SK-N-MC (cell line): ENCODE measurements around the gene CPNE8.

Source experiments
- DNase-seq: peaks from one replicate; pipeline ENCODE4 v3.0.0-alpha.2; 2011; ENCODE audit warnings: low read depth, low spot score
- H3K27ac ChIP-seq: fragments of 200-600 bp; sonication (generic); 2 replicates; pipeline ENCODE4 v1.5.1; 2016; ENCODE audit warnings: mixed run types
- H3K36me3 ChIP-seq: fragments of 200-600 bp; sonication (generic); 2 replicates; pipeline ENCODE4 v1.6.1; 2017; ENCODE audit warnings: antibody characterized with exemption, low read length, mixed read lengths; ENCODE audit not compliant: insufficient read depth
- H3K4me3 ChIP-seq: fragments of 200-600 bp; sonication (generic); 2 replicates; pipeline ENCODE4 v1.5.1; 2016
- H3K9ac ChIP-seq: fragments of 200-600 bp; sonication (generic); 2 replicates; pipeline ENCODE4 v1.8.0; 2017; ENCODE audit warnings: mixed run types, mixed read lengths; ENCODE audit not compliant: insufficient read length
- H3K9me3 ChIP-seq: fragments of 200-600 bp; sonication (generic); 2 replicates; pipeline ENCODE4 v1.6.1; 2017; ENCODE audit warnings: low read depth, mild to moderate bottlenecking, antibody characterized with exemption, low read length, moderate library complexity, mixed read lengths
- EZH2 ChIP-seq: fragments of 200-600 bp; sonication (generic); IDR thresholded peaks from one replicate; pipeline ENCODE4 v1.6.1; 2017; ENCODE audit warnings: antibody characterized with exemption
- FOXP2 ChIP-seq: optimal IDR thresholded peaks from 2 replicates; pipeline ENCODE3; 2011; ENCODE audit warnings: mild to moderate bottlenecking, moderate library complexity; ENCODE audit not compliant: insufficient read depth; ENCODE audit errors: extremely low read length, control extremely low read depth
- POLR2AphosphoS5 ChIP-seq: IDR thresholded peaks from 2 replicates; pipeline ENCODE4 v1.6.1; 2012; ENCODE audit warnings: mild to moderate bottlenecking, low read depth, low read length, borderline replicate concordance

CPNE8 gene

GRCh38 chr12:38875586-38876228, 29.7 kb downstream of the CPNE8 start:
- no peak for DNase-seq
- H3K4me3 ChIP-seq, result no peak overlapping the region
- TF ChIP-seq FOXP2, result no peak
- no peak for TF ChIP-seq POLR2AphosphoS5
- no peak for TF ChIP-seq EZH2
- no peaks in the 10 kb centered on the region for H3K36me3 ChIP-seq
- no peaks in the 10 kb centered on the region for H3K9me3 ChIP-seq
- no peak overlapping the region for H3K27ac ChIP-seq
- no peak overlapping the region for H3K9ac ChIP-seq

- no peak overlapping the region for H3K27ac ChIP-seq
- no peak overlapping the region for H3K9ac ChIP-seq
- no peaks in the 10 kb centered on the region for H3K9me3 ChIP-seq
- no peak for TF ChIP-seq POLR2AphosphoS5
- TF ChIP-seq EZH2, result no peak
- TF ChIP-seq FOXP2, result no peak
- no peak overlapping the region for H3K4me3 ChIP-seq
- no peak for DNase-seq
- no peaks in the 10 kb centered on the region for H3K36me3 ChIP-seq
Measured at GRCh38 chr12:38872561-38872960, 32.8 kb downstream of the CPNE8 start.

GRCh38 chr12:38872156-38872555, 33.2 kb downstream of the CPNE8 start:
- Histone ChIP-seq H3K27ac (no peak overlapping the region), H3K36me3 (no peaks in the 10 kb centered on the region), H3K9me3 (no peaks in the 10 kb centered on the region), H3K4me3 (no peak overlapping the region), H3K9ac (no peak overlapping the region)
- TF ChIP-seq FOXP2 (no peak), POLR2AphosphoS5 (no peak), EZH2 (no peak)
- no peak for DNase-seq

- Histone ChIP-seq H3K27ac (no peak overlapping the region), H3K9me3 (no peaks in the 10 kb centered on the region), H3K36me3 (no peaks in the 10 kb centered on the region), H3K9ac (no peak overlapping the region), H3K4me3 (no peak overlapping the region)
- no peak for DNase-seq
- TF ChIP-seq POLR2AphosphoS5, result no peak
- TF ChIP-seq EZH2, result no peak
- no peak for TF ChIP-seq FOXP2
Measured at GRCh38 chr12:38869036-38869435, 36.4 kb downstream of the CPNE8 start.

GRCh38 chr12:38850461-38850860, 54.9 kb downstream of the CPNE8 start:
- no peak for DNase-seq
- Histone ChIP-seq H3K4me3 (no peak overlapping the region), H3K9me3 (no peaks in the 10 kb centered on the region), H3K36me3 (no peaks in the 10 kb centered on the region), H3K27ac (no peak overlapping the region), H3K9ac (no peak overlapping the region)
- TF ChIP-seq FOXP2 (no peak), EZH2 (no peak), POLR2AphosphoS5 (no peak)

- no peak overlapping the region for H3K27ac ChIP-seq
- no peak for DNase-seq
- TF ChIP-seq EZH2 (no peak), FOXP2 (no peak)
- H3K9me3 ChIP-seq, result no peaks in the 10 kb centered on the region
- H3K9ac ChIP-seq, result no peak overlapping the region
- H3K4me3 ChIP-seq, result no peak overlapping the region
- no peaks in the 10 kb centered on the region for H3K36me3 ChIP-seq
Measured at GRCh38 chr12:38847247-38847646, 58.1 kb downstream of the CPNE8 start.

- H3K9me3 ChIP-seq, result no peaks in the 10 kb centered on the region
- no peak for TF ChIP-seq EZH2
- no peak for TF ChIP-seq POLR2AphosphoS5
- TF ChIP-seq FOXP2, result no peak
- H3K36me3 ChIP-seq, result no peaks in the 10 kb centered on the region
- no peak overlapping the region for H3K9ac ChIP-seq
- no peak overlapping the region for H3K27ac ChIP-seq
- DNase-seq, result no peak
- H3K4me3 ChIP-seq, result no peak overlapping the region
Measured at GRCh38 chr12:38844267-38844666, 61.1 kb downstream of the CPNE8 start.

- H3K36me3 ChIP-seq, result no peaks in the 10 kb centered on the region
- H3K4me3 ChIP-seq, result no peak overlapping the region
- DNase-seq, result no peak
- H3K9ac ChIP-seq, result no peak overlapping the region
- no peaks in the 10 kb centered on the region for H3K9me3 ChIP-seq
- no peak overlapping the region for H3K27ac ChIP-seq
- TF ChIP-seq FOXP2 (no peak), EZH2 (no peak), POLR2AphosphoS5 (no peak)
Measured at GRCh38 chr12:38838056-38838850, 67.1 kb downstream of the CPNE8 start.

- TF ChIP-seq EZH2, result no peak
- no peak for TF ChIP-seq FOXP2
- H3K9me3 ChIP-seq, result no peaks in the 10 kb centered on the region
- H3K27ac ChIP-seq, result no peak overlapping the region
- no peaks in the 10 kb centered on the region for H3K36me3 ChIP-seq
- no peak for DNase-seq
- H3K9ac ChIP-seq, result no peak overlapping the region
- H3K4me3 ChIP-seq, result no peak overlapping the region
Measured at GRCh38 chr12:38831715-38832114, 73.7 kb downstream of the CPNE8 start.
